Nephron progenitor cell (in vitro differentiated cells): ENCODE measurements around the gene UTY.

Source experiments
- DNase-seq: peaks from one replicate; pipeline ENCODE4 v3.0.0; 2021
- H3K27ac Mint-ChIP-seq: 2 replicates; pipeline ENCODE4 v1.8.0; 2021; ENCODE audit warnings: mild to moderate bottlenecking, moderate library complexity, mixed read lengths
- H3K27me3 Mint-ChIP-seq: 2 replicates; pipeline ENCODE4 v1.8.0; 2021; ENCODE audit warnings: mild to moderate bottlenecking, low read depth, mixed read lengths; ENCODE audit not compliant: poor library complexity
- H3K36me3 Mint-ChIP-seq: 2 replicates; pipeline ENCODE4 v1.8.0; 2021; ENCODE audit warnings: low read depth, mixed read lengths
- H3K4me1 Mint-ChIP-seq: 2 replicates; pipeline ENCODE4 v1.8.0; 2021; ENCODE audit warnings: mixed read lengths
- H3K4me3 Mint-ChIP-seq: 2 replicates; pipeline ENCODE4 v1.8.0; 2021; ENCODE audit warnings: mild to moderate bottlenecking, moderate library complexity, mixed read lengths
- H3K9me3 Mint-ChIP-seq: 2 replicates; pipeline ENCODE4 v1.8.0; 2021; ENCODE audit warnings: mild to moderate bottlenecking, moderate library complexity, mixed read lengths
- CTCF ChIP-seq: fragments of 200-600 bp; sonication (generic); IDR thresholded peaks from 2 replicates; pipeline ENCODE4 v1.5.0; 2021; ENCODE audit warnings: antibody characterized with exemption

The UTY gene

GRCh38 chrY:13339939-13340338 is 139.9 kb downstream of the UTY start:
- no peak for DNase-seq
- H3K27me3 Mint-ChIP-seq: no peaks in the 10 kb centered on the region
- no peaks in the 10 kb centered on the region for H3K4me1 Mint-ChIP-seq
- H3K27ac Mint-ChIP-seq: no peak overlapping the region
- no peaks in the 10 kb centered on the region for H3K9me3 Mint-ChIP-seq
- no peaks in the 10 kb centered on the region for H3K36me3 Mint-ChIP-seq
- no peak overlapping the region for H3K4me3 Mint-ChIP-seq
- TF ChIP-seq CTCF: no peak

- H3K27me3 Mint-ChIP-seq: no peaks in the 10 kb centered on the region
- no peak for DNase-seq
- H3K27ac Mint-ChIP-seq: no peak overlapping the region
- no peaks in the 10 kb centered on the region for H3K9me3 Mint-ChIP-seq
- TF ChIP-seq CTCF: no peak
- no peaks in the 10 kb centered on the region for H3K36me3 Mint-ChIP-seq
- H3K4me3 Mint-ChIP-seq: no peak overlapping the region
- no peaks in the 10 kb centered on the region for H3K4me1 Mint-ChIP-seq
These were observed 140.5 kb downstream of the UTY start for GRCh38 chrY:13339381-13339780.

- Mint-ChIP-seq H3K27me3 (no peaks in the 10 kb centered on the region), H3K4me3 (no peak overlapping the region), H3K9me3 (no peaks in the 10 kb centered on the region), H3K27ac (no peak overlapping the region), H3K4me1 (no peaks in the 10 kb centered on the region), H3K36me3 (no peaks in the 10 kb centered on the region)
- TF ChIP-seq CTCF: no peak
- DNase-seq: no peak
These were observed 141.1 kb downstream of the UTY start for GRCh38 chrY:13338711-13339110.

GRCh38 chrY:13337934-13338333 is 141.9 kb downstream of the UTY start:
- Mint-ChIP-seq H3K9me3 (no peaks in the 10 kb centered on the region), H3K27me3 (no peaks in the 10 kb centered on the region), H3K27ac (no peak overlapping the region), H3K4me3 (no peak overlapping the region), H3K36me3 (no peaks in the 10 kb centered on the region), H3K4me1 (no peaks in the 10 kb centered on the region)
- no peak for TF ChIP-seq CTCF
- DNase-seq: no peak

GRCh38 chrY:13333791-13334190 is 146.0 kb downstream of the UTY start:
- H3K4me3 Mint-ChIP-seq: no peak overlapping the region
- TF ChIP-seq CTCF: no peak
- H3K27ac Mint-ChIP-seq: no peak overlapping the region
- H3K36me3 Mint-ChIP-seq: no peaks in the 10 kb centered on the region
- H3K27me3 Mint-ChIP-seq: no peaks in the 10 kb centered on the region
- H3K4me1 Mint-ChIP-seq: no peaks in the 10 kb centered on the region
- DNase-seq: no peak
- no peaks in the 10 kb centered on the region for H3K9me3 Mint-ChIP-seq

GRCh38 chrY:13330651-13331050 is 149.2 kb downstream of the UTY start:
- Mint-ChIP-seq H3K9me3 (no peaks in the 10 kb centered on the region), H3K27ac (no peak overlapping the region), H3K4me1 (no peaks in the 10 kb centered on the region), H3K4me3 (no peak overlapping the region), H3K36me3 (no peaks in the 10 kb centered on the region), H3K27me3 (no peaks in the 10 kb centered on the region)
- DNase-seq: no peak
- TF ChIP-seq CTCF: no peak
